ENCODE measurements around the gene CEP44.

Gene CEP44

DNA sequence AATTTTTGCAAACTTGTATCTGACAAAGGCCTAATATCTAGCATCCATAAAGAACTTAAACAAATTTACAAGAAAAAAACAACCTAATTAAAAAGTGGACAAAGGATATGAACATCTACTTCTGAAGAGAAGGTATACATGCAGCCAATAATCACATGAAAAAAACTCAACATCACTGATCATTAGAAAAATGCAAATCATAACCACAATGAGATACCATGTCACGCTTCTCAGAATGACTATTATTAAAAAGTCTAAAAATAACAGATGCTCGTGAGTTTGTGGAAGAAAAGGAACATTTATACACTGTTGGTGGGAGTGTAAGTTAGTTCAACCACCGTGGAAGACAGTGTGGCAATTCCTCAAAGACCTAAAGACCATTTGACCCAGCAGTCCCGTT lies 24.0 kb downstream of the CEP44 start:
- no peak for DNase-seq (ENCODE audit: low spot score)
- Histone ChIP-seq H3K27ac (no peak overlapping the region), H3K4me3 (no peak overlapping the region)
- TF ChIP-seq, protein P1, sequence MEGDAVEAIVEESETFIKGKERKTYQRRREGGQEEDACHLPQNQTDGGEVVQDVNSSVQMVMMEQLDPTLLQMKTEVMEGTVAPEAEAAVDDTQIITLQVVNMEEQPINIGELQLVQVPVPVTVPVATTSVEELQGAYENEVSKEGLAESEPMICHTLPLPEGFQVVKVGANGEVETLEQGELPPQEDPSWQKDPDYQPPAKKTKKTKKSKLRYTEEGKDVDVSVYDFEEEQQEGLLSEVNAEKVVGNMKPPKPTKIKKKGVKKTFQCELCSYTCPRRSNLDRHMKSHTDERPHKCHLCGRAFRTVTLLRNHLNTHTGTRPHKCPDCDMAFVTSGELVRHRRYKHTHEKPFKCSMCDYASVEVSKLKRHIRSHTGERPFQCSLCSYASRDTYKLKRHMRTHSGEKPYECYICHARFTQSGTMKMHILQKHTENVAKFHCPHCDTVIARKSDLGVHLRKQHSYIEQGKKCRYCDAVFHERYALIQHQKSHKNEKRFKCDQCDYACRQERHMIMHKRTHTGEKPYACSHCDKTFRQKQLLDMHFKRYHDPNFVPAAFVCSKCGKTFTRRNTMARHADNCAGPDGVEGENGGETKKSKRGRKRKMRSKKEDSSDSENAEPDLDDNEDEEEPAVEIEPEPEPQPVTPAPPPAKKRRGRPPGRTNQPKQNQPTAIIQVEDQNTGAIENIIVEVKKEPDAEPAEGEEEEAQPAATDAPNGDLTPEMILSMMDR (IDR thresholded peaks at IDR 0.05), result no peak

DNA sequence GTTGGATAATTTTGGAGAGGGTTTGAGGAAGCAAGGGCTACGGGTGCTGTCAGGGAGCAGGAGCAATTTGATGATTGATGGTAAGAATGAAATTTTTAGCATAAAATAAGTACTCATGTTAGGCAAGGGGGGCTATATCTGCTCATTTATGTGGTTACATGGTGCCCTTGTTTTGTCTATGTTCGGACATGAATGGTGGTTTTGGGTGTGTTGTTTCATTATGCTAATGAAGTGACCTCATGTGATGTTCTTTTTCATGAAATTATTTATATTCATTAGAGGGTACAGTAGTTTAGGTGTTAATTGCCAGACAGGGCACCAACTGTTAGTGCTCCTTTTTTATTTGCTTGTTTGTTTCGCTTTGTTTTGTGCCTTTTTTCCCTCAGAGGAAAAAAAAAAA lies 29.3 kb downstream of the CEP44 start:
- no peak for DNase-seq (ENCODE audit: low spot score)
- Histone ChIP-seq H3K4me3 (no peak overlapping the region), H3K27ac (no peak overlapping the region)
- TF ChIP-seq, protein P1 (IDR thresholded peaks at IDR 0.05), result no peak

DNA sequence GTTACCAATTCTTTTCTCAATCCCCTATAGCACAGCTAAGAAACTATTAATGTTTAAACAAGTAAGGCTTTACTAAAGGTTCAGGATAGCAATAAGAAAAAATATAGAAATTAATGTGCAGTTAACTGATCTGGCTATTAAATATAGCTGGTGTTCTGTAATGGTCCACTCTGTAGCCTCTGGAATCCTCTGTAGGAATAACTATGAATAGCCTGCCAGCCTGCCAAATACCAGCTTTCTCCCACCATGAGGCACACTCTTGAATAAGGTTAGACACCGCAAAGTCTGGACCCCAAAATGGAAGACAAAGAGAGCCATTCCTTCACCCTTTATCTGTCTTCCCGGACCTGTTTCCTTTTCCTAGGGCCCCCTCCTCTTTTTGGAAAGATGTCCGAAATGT lies 30.6 kb downstream of the CEP44 start:
- Histone ChIP-seq H3K4me3 (no peak overlapping the region), H3K27ac (no peak overlapping the region)
- no peak for DNase-seq (ENCODE audit: low spot score)
- TF ChIP-seq, protein P1 (IDR thresholded peaks at IDR 0.05), result no peak

DNA sequence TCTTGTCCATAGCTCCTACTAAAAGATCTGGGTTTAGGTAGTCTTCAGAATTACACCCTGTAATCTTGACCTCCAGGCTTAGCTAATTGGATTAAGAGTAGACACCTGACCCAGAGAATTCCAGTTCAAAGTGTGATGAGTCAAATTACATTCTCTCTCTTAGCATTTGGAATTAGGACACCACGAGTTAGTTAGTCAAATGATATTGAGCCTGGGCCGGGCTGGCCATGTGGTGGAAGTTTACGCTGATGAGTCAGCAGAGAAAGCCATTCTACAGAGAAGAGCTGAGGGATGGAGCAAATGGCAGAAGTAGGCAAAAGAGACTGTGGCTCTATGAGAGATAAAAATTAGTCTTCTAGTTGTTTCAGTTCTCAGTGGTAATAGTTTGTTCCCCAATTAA lies 31.1 kb downstream of the CEP44 start:
- TF ChIP-seq, protein P1 (IDR thresholded peaks at IDR 0.05), result no peak
- H3K4me3 ChIP-seq, result no peak overlapping the region
- no peak for DNase-seq (ENCODE audit: low spot score)
- no peak overlapping the region for H3K27ac ChIP-seq

DNA sequence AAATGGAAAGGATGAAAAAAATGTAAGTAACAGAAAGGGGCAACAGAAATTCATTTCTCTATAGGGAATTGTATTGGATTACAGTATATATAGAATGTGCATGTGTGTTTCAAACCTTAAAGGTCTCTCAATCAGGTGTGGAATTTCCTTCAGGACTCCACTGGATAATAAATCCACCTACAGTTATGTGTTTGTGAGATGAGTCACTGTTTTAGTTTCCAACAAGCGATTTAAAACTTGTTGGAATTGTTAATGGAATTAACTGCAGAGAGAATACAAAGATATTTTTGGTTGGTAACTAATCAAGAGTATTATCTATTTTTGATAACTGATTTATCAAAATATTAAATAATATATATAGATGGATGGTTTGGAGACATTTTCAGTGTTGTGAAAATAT lies 32.8 kb downstream of the CEP44 start:
- no peak for DNase-seq (ENCODE audit: low spot score)
- TF ChIP-seq, protein P1 (IDR thresholded peaks at IDR 0.05), result no peak
- Histone ChIP-seq H3K4me3 (no peak overlapping the region), H3K27ac (no peak overlapping the region)

DNA sequence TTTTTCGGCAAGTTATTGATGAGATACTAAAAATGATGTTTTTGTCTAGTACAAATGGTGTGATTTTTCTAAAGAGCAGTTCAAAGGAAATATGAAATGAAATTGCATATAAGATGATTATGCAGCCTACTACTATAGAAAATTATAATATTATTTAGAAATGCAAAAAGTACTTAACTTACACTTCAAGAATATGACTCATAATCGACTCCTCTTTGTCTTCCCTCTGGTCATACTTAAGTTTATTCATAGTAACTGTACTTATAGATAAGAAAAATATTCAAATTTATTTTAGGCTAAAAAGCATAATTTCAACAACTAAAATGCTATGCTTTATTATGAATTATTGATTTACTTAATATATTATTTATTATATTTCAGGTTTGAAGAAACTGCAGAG lies 33.2 kb downstream of the CEP44 start:
- DNase-seq (ENCODE audit: low spot score), result no peak
- Histone ChIP-seq H3K27ac (no peak overlapping the region), H3K4me3 (no peak overlapping the region)
- TF ChIP-seq, protein P1 (IDR thresholded peaks at IDR 0.05), result no peak

DNA sequence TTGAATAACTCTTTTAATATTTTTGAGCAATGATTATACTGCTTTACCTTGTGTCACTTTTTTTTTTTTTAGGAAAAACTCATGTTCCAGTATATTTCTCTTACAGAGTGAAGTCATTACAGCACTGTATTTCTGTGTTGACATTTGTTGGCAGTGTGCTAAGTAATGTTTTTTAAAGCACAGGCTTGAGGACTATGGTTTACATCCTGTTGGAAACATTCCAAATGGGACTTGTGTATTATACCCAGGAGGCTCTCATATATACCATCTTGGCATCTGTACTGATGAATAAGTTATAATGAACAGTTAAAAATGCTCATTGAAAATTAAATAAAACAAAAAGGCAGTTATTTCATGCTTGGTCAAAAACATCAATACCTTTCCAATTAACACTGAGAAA lies 33.8 kb downstream of the CEP44 start:
- TF ChIP-seq, protein P1 (IDR thresholded peaks at IDR 0.05), result no peak
- no peak for DNase-seq (ENCODE audit: low spot score)
- Histone ChIP-seq H3K4me3 (no peak overlapping the region), H3K27ac (no peak overlapping the region)

Measured in coronary artery (tissue), 2 donors.